GM18498 (cell line): Measurements from ENCODE around the gene CCDC171.
A peak's percentile ranks its signal among the peaks of the same experiment; 100 is the strongest.
"Not testable (repeated sequence)": the region's sequence is repeated elsewhere in the genome, so short reads cannot be mapped to it uniquely, and the experiment has no call there.

Experiments
- ATAC-seq: cut with Tn5 transposase; IDR thresholded peaks from one replicate; pipeline ENCODE4 v1.9.1; 2021; ENCODE audit warnings: mild to moderate bottlenecking, moderate library complexity; ENCODE audit not compliant: unreplicated experiment

CCDC171 gene

DNA sequence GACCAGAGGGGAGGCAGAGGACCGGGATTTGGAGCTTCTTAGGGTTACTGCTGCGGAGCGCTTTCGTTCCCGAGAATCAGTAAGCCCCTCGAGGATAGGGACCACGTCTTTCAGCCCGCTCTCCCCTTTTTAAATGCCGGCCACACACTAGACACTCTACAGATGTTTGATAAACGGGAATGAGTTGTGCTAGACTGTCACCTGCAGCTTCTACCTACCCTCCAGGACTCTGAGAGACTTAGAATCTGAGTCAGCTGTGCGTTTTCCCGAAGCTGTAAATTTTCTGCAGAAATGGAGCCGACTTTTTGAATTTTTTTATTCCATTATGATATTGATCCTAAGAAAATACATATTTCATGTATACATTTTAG lies 670 bp downstream of the CCDC171 start:
- ATAC-seq = peak; percentile 22

DNA sequence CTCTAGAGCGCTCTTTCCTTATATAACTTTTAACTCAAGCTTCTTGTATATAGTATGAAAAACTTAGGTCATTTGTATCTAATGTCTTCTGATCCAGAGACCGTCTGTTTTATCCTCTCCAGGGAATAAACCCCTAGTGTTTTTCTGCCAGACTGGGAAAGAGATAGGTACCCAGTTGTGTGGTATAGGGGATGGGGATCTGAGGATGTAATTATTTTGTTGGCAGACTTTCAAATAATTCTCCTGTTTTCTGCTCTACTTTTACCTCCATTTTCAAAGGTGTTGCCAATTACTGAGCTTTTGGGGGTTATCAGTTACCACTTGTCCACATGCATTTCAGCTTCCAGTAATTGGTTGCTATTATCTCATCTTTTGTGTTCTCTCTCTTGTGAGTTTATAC lies 17.9 kb downstream of the CCDC171 start:
- ATAC-seq = no peak

DNA sequence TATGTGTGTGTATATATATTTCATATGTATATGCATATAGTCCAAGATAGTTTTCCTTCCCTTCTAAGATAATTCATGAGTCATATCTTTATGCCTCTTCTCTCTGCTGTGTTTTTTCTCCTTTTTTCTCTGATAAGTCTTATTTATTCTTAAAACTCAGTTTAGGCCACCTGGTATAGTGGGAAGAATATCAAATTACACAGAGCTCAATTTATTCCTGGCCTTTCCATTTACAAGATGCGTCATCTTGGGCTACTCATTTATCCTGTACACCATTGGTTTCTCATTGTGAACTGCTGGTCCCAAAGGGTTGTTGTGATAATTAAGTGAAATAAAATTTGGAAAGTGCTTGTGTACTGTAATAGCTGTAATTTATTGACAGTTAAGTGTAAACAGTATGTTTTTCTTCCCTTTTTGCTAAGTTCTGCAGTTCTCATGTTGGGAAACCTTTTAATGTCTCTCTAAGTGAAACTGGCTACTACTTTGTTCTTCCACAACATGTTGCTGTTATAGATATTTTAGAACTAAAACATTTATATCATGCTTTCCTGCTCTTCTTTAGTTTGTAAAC lies 19.4 kb downstream of the CCDC171 start:
- ATAC-seq = no peak

DNA sequence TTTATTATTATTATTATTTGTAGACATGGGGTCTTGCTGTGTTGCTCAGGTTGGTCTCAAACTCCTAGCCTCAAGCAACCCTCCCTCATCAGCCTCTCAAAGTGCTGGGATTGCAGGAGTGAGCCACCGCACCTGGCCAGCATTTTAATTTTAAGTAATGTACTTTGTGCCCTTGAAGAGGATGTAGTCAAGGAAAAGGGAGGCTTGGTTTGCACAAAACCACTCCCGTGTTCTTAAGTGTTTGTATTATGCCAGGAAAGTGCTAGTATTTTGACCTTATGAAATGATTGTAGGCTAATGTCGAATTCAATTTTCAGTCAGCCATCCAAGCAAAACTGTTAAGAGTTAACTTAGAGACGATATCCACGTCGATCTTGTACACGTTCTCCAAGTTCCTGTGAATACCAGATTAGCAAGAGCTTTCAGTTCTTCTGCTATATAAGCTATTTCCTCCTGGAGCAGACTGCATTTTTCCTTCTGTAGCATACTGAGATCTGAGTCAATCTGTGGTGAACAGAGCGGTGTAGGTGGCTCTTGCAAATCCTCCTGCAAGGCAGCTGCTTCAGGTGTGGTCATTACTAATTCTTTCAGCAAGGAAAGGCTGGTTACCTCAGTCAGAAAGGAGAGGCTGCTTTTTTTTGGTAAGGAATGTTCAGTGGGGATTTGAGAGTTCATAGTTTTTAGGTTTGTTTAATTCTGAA lies 23.7 kb downstream of the CCDC171 start:
- ATAC-seq = no peak

DNA sequence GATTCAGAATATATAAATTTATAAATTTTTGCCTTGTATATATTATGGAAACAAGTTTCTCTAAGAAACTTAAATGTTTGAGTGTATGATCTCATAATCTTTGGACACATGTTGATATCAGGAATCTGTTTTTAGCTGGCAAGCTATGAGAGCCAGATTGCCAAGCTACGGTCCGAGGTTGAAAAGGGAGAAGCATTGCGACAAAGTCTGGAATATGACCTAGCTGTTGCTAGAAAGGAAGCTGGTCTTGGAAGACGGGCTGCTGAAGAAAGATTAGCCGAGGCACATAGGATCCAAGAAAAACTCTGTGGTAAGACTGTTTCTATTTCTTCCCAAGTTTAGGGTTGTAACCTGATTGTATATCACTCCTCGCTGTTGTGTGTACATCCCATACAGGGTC lies 25.9 kb downstream of the CCDC171 start:
- no peak for ATAC-seq

DNA sequence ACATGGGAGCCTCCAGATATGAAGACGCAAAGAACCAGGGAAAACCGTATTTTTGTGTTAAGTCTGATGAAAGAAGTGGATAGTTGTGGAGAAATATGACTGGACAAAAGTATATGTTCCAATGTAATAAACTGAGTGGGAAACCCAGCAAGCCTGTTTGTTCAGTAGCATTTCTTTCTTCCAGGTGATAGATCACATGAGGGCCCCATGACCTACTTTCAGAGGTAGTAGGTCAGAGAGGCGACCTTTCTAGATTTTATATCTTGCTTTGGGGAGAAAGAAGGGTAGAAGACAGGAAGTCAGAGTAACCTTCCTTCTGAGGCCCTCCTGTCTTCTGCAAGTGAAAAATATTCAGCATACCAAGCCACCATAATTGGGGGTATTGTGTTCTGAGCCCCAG lies 31.5 kb downstream of the CCDC171 start:
- ATAC-seq = no peak

DNA sequence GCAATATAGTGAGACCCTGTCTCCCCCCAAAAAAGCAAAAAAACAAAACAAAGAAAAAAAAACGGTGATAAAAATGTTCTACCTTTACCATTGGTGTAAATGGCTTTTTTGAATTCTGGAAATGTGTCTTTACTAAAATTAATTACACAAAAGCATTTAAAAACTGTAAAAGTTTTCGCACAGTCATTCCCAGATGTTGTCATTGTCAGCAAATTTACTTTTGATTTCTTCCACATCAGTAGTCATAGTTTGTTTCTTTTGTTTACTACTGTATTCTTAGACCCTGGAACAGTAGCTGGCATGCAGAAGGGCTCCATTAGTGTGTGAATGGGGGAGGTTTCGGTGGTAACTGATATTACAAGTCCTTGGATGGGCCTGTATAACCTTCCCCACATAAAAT lies 39.5 kb downstream of the CCDC171 start:
- ATAC-seq = no peak

DNA sequence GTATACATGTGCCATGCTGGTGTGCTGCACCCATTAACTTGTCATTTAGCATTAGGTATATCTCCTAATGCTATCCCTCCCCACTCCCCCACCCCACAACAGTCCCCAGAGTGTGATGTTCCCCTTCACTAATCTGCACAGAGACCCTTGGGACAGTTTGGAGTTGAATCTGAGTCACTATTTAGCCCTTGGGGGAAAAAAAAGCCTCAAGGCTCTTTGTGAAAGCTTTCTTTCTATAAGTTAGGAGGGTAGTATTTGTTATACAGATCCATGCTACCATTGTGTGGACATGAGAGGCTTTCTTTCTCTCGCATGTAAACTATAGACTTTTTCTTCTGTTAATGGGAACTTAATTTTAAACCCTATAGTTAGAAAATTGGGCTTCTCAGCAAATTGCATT lies 40.1 kb downstream of the CCDC171 start:
- not testable (repeated sequence) for ATAC-seq

DNA sequence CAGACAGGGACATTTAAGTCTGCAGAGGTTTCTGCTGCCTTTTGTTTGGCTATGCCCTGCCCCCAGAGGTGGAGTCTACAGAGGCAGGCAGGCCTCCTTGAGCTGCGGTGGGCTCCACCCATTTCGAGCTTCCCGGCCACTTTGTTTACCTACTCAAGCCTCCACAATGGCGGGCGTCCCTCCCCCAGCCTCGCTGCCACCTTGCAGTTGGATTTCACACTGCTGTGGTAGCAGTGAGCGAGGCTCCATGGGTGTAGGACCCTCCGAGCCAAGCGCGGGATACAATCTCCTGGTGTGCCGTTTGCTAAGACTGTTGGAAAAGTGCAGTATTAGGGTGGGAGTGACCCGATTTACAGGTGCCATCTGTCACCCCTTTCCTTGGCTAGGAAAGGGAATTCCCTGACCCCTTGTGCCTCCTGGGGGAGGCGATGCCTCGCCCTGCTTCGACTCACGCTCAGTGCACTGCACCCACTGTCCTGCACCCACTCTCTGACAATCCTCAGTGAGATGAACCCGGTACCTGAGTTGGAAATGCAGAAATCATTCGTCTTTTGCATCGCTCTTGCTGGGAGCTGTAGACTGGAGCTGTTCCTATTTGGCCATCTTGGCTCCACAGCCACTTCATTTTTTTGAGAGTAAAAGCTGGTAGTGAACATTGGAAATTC lies 48.0 kb downstream of the CCDC171 start:
- not testable (repeated sequence) for ATAC-seq

DNA sequence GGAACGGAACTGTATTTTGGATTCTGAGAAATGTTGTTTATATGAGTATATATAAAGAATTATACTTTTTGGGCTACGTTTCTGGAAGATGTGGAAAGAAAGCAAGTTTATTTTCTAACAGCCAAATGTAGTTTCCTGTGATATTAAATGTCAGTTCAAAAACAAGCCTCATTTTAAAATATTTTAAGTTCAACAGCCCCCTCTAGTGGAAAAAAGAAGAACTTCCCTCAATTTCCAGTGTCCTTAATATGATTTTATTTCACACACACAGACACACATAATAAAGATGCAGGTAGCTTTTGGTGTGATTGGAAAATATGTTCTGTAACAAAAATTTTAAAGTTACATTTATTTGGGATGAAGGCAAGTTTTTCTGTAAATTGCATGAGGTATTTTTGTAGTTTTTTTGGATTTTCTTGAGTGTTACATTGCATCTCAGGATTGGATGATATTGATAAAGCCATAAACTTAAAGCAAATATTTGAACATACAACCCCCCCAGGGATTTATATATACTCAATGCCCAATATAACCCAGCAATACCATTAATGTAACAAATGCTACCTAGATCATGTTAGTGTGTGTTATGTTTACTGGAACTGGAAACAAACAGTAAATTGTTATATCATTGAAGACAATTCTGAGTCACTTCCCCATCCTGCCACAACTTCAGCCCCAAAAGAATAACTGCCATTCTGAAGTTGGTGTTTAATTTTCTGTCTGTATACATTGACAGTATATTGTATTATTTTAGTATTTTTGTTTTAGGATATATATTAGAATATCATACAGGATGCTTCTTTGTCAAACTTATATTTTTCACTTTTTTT lies 54.0 kb downstream of the CCDC171 start:
- ATAC-seq = no peak

DNA sequence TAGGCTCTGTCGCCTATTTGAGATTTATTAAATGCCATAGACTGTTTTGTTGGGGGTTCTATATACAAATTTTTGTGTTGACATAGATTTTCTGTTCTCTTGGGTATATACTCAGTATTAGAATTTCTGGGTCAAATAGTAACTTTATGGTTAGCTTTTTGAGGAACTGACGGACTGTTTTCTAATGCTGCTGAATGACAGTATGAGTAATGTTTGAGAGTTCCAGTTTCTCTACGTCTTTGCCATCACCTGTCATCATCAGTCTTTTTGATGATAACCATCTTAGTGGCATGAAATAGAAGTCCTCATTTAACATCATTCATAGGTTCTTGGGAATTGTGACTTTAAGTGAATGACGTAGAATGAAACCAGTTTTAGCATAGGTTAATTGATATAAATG lies 60.1 kb downstream of the CCDC171 start:
- ATAC-seq = no peak

DNA sequence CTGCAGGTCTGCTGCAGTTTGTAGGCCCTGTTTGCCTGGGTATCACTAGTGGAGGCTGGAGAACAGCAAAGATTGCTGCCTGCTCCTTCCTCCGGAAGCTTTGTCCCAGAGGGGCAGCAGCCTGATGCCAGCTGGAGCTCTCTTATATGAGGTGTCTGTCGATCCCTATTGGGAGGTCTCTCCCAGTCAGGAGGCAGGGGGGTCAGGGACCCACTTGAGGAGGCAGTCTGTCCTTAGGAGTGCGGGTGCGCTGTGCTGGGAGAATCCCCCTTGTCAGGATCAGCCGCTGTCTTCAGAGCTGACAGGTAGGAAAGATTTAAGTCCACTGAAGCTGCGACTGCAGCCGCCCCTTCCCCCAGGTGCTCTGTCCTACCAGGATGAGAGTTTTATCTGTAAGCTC lies 64.9 kb downstream of the CCDC171 start:
- no peak for ATAC-seq

DNA sequence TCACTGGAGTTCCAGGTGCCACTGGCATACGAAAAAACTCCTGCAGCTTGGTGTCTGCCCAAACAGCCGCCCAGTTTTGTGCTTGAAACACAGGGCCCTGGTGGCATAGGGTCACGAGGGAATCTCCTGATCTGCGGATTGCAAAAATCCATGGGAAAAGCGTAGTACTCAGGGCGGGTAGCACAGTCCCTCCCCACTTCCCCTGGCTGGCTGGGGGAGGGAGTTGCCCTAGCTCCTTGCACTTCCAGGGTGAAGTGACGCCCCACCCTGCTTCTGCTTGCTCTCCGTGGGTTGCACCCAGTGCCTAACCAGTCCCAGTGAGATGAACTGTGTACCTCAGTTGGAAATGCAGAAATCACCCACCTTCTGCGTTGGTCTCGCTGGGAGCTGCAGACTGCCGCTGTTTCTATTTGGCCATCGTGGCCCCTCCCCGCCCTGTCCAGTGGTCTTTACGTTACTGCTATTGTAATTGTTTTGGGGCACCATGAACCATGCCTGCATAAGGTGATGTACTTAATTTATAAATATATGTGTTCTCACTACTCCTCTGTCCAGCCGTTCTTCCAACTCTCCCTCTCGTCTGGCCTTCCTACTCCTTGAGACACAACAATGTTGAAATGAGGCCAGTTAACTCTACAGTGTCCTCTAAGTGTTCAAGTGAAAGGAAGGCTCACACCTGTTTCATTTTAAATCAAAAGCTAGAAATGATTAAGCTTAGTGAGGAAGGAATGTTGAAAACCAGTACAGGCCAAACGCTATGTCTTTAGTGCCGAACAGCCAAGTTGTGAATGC lies 65.9 kb downstream of the CCDC171 start:
- ATAC-seq = no peak

DNA sequence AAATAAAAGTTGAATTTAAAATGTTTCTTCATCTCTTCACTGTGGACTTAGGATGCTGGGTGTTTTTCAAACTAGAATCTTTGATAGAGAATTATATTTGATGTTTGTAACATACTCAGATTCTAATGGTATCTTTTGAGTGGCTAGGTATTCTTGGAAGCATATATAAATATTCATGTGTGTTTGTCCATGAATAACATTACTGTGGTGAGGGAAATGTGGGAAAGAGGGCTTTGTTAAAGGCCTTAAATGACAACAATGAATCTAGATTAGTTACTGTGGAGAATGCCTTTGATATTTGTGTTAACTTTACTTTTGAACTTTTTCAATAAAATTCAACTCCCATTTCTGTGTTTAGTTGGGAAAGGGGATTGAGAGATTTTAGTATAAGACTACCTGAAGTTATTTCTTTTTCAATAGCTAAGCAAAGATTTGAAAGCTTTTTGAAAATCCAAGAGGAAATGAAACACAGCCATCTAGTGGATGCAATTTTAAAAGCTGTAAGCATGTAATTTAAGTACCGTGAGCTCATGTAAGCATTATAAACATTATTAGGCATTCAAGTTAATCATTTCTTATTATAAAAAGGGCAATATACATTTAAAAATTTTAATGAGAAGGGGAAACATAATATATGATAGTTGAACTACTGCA lies 69.6 kb downstream of the CCDC171 start:
- ATAC-seq = no peak

DNA sequence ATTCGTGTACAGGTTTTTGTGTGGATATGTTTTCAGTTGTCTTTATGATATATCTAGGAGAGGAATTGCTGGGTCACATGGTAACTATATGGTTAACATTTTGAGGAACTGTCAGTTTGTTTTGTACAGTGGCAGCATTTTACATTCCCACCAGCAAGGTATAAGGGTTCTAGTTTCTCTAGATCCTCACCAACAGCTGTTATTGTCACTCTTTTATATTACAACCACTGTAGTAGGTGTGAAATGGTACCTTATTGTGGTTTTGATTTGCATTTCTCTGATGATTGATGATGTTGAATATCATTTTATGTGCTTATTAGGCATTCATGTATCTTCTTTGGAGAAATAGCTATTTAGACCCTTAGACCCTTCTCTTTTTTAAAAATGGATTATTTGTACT lies 82.9 kb downstream of the CCDC171 start:
- no peak for ATAC-seq

DNA sequence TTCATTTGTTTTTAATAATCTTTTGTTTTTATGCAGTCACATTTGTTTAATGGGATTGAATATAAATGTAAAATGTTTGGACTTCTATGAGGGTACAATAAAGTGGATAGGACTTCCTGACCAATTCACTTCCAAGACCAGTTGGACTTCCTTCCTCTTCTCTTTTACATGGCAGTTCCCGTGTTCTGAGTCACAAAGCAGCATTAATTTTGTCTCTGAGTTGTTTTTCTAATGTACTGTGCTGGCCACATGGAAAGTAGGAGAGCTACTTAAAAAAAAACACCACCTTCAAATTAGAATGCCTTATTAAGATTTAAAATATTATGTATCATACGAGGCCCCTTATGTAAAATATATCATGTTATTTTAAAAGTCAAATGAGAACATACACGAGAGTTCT lies 87.3 kb downstream of the CCDC171 start:
- ATAC-seq = no peak

DNA sequence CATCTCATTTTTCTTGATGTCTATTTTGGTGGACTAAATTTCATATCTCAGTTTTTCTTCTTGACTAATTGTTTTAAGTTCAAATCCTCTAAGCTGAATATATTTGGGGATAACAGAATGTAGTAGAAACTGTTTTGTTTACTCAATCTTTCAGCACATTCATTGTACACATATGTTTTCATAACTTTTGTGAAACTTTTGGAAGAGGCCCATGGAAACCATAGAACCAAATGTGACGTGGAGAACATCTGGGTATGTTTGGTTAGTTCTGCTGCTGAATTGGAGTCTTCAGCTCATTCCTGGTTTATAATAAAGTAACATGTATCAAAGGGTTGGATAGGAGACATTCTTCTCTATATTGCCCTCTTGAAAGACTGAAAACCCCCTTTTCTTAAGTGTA lies 88.4 kb downstream of the CCDC171 start:
- ATAC-seq = no peak

DNA sequence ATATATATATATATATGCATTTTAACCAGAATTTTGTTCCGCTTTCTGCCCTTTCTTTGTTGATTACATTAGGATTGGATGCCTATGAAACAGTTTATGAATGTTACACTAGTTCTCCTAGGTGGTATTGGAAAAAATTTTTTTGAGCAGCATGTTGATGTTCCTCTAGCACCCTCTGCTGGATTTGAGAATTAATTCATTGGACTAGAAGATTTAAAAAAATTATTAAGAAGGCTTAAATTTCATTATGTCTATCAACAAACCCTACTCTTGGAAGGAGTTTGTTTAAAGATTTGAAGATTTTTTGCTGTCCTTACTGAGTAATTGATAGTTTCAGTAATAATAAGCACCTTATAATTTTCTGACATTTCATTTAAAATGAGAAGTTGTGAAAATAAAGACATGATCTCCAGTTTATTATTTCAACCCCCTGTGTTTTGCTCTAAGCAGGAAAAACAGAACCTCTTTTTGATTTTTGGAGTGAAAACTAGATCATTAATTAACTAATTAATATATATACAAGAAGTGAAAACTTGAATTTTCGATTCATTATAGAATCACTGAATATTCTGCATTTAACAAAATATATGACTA lies 89.6 kb downstream of the CCDC171 start:
- no peak for ATAC-seq

DNA sequence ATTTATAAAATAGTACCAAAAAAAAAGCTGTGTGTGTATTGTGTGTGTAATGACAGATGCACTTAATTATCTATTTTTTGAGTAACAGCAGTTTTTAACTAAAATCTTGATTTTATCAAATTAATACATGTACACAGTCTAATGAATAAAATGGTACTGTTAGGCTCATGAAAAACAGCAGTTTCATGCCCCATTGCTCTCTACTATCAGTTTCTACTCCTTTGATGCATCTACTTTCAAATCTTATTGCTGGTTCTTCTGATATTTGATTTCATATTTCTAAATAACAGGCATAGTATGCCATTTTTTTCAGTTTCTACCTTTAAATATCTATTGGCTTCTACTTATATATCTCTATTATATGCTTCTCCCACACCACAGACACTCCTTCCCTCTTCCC lies 117.4 kb downstream of the CCDC171 start:
- peak; percentile 86 for ATAC-seq

DNA sequence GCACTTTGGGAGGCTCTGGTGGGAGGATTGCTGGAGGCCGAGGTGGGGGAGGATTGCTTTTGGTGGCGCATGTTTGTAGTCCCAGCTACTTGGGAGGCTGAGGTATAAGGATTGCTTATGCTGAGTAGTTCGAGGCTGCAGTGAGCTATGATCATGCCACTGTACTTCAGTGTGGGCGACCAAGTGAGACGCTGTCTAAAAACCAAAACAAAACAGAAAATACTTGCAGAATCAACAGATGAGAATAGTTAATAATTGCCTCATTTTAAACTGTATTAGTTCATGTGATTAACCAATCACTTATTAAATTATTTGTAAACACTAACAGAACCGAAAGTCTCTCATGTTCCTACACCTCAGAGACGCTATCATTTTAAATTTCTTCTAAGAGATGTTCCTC lies 118.1 kb downstream of the CCDC171 start:
- peak; percentile 92 for ATAC-seq
